GM10266 (cell line): ENCODE results near the gene COL6A2.

Experiments
- DNase-seq: peaks from one replicate; pipeline ENCODE4 v3.0.0; 2012; ENCODE audit errors: extremely low spot score
- TF ChIP-seq, protein P1 (sequence below): IDR thresholded peaks from 2 replicates; pipeline ENCODE4 v1.5.1; 2012; ENCODE audit warnings: mild to moderate bottlenecking, low read depth; ENCODE audit not compliant: control insufficient read depth, insufficient read depth; ENCODE audit errors: missing control alignments

The COL6A2 gene

DNA sequence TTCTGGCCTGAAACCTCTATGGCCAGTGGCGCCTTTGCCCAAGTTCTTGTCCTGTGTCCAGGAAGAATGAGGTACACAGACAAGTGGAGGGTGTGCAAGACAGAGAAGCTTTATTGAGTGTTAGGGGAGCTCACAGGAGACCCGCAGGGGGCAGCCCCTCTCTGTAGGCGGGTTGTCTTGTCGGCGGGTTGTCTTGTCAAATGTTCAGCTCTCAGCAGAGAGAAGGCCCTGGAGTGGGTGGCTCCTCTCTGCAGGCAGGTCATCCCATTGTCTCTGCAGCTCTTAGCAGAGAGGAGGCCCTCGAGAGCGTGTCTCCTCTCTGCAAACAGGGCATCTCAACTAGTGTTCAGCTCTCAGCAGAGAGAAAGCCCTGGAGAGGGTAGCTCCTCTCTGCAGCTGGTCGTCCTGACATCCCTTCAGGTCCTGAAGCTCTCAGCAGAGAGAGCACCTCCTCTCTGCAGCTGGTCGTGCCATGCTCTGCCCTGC lies 11.0 kb downstream of the COL6A2 start:
- DNase-seq, result no peak
- TF ChIP-seq, protein P1, sequence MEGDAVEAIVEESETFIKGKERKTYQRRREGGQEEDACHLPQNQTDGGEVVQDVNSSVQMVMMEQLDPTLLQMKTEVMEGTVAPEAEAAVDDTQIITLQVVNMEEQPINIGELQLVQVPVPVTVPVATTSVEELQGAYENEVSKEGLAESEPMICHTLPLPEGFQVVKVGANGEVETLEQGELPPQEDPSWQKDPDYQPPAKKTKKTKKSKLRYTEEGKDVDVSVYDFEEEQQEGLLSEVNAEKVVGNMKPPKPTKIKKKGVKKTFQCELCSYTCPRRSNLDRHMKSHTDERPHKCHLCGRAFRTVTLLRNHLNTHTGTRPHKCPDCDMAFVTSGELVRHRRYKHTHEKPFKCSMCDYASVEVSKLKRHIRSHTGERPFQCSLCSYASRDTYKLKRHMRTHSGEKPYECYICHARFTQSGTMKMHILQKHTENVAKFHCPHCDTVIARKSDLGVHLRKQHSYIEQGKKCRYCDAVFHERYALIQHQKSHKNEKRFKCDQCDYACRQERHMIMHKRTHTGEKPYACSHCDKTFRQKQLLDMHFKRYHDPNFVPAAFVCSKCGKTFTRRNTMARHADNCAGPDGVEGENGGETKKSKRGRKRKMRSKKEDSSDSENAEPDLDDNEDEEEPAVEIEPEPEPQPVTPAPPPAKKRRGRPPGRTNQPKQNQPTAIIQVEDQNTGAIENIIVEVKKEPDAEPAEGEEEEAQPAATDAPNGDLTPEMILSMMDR, result no peak

DNA sequence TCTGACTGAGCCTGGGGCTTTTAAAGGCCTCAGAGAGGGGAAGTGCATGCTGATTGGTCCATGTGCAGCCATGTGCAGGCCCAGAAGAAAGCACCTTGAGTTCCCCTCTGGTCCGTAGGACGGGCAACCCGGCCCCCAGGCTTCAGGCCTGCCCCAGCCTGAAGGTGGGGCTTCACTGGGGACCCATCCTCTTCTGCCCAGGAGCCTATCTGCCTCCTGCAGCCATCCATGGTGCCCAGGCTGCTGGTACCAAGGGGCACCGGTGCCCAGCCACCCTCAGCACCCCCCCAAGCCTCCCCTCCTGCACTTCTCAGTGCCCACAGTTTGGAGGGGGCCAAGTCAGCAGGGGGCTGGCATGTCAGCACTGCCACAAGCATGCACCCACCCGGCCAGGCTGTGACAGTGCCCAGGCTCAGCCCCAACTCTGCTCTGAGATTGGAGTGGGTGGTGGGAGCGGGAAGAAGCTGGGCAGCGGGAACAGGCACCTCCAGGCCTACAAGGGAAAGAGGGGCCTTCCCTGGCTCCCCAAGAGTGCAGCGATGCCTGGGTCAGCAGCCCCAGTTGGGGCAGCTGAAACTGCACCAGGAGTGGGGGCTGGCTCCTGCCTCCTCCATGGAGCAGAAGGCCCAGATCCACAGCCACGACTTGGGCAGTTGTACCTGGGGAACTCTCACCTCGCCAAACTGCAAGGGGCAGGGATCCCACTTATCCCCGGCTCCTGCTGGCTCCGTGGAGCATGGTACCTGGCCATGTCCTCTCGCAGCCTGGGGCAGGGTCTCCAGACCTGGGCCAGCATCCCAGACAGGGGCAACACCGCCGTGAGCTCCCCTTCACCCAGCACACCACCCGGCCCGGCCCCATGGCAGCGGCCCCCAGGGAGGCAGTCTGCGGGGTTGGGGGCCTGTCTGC lies 11.7 kb downstream of the COL6A2 start:
- DNase-seq, result no peak
- TF ChIP-seq, protein P1, result no peak

DNA sequence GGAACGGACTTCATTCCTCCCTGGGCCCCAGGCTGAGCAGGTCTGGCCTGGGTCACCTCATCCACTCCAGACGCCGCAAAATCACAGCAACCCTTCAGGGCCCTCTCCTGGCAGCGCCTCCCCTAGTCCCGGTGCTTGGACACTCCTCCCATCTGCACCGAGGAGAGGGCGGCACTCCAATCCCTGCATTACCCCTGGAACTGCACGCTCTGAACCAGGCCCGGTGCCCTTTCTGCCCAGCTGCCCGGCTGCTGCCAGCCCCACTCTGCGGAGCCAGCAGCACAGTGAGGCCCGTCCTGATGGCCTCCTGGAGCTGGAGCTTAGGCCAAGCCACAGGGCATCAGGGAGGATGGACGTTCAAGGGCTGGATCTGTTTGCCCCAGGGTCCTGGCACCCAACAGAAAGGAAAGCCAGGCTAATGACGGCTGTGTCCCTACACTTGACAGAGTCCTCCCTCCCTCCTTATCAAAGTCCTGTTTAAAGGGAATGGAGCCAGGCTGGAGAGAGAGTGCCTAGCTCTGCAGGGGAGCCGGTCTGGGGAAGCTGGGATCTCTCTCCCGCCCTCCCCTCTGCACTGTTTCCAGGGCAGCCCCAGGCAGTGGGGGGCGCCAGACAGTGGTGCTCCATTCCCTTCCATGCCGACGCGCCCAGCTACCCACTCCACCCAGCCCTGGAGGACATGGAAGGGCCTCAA lies 12.7 kb downstream of the COL6A2 start:
- DNase-seq, result no peak
- TF ChIP-seq, protein P1, result no peak

DNA sequence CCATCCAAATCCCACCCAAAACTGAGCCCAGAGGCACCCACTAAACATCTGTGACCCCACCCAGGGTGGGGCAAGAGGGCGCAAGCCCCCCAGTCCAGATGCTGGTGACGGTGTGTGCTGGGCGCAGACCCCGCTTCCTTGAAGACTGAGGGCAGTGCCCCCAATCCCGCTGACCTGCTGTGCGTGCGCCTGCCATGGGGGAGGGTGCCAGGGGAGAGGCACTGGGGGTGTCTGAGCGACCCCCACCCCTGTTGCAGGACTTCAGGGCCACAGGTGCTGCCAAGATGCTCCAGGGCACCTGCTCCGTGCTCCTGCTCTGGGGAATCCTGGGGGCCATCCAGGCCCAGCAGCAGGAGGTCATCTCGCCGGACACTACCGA lies 13.3 kb downstream of the COL6A2 start:
- no peak for DNase-seq
- TF ChIP-seq, protein P1, result no peak

DNA sequence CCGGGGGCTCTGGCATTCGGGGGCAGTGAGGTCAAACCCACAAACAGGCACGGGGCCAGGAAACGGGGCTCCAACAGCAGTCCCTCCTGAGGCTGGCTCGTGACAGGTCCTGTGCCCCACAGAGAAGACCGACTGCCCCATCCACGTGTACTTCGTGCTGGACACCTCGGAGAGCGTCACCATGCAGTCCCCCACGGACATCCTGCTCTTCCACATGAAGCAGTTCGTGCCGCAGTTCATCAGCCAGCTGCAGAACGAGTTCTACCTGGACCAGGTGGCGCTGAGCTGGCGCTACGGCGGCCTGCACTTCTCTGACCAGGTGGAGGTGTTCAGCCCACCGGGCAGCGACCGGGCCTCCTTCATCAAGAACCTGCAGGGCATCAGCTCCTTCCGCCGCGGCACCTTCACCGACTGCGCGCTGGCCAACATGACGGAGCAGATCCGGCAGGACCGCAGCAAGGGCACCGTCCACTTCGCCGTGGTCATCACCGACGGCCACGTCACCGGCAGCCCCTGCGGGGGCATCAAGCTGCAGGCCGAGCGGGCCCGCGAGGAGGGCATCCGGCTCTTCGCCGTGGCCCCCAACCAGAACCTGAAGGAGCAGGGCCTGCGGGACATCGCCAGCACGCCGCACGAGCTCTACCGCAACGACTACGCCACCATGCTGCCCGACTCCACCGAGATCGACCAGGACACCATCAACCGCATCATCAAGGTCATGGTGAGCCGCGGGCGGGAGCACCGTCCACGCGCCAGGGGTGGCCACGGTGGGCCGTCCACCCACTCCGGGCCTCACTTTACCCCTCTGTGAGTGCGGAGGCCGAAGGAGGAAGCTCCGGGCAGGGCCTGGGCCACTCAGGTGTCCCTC lies 14.2 kb downstream of the COL6A2 start:
- TF ChIP-seq, protein P1, result no peak
- DNase-seq, result no peak

DNA sequence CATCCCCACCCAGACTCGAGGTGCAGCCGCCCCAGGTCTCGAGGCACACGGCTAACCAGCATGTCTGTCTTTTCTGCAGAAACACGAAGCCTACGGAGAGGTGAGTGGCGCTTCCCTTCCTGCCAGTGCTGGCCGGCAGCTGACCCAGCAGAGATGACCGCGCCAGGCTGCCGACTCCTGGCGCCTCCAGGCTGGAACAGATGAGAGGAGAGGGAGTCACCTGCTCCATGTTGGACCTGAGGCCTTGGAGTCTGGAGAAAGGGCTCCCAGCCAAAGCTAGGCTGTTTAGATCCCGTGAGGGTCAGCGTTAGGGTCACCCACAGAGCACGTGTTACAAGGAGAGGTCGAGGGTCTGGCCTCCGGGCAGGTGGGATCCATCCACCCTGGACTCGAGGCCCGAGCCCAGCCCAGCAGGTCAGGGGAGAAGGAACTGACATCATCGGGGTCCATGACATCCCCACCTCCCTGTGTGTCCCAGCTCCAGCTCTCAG lies 14.9 kb downstream of the COL6A2 start:
- TF ChIP-seq, protein P1, result no peak
- DNase-seq, result no peak
